WERI-Rb-1 (cell line): ENCODE results near the gene NPHP4.

Experiments
- DNase-seq: peaks from one replicate; pipeline ENCODE4 v3.0.0-alpha.2; 2020
- H3K27ac ChIP-seq: fragments of 250-450 bp; sonication (Bioruptor Pico); 2 replicates; pipeline ENCODE4 v1.5.1; 2020; ENCODE audit warnings: mild to moderate bottlenecking, moderate library complexity
- H3K27me3 ChIP-seq: fragments of 250-450 bp; sonication (Bioruptor Pico); 2 replicates; pipeline ENCODE4 v1.5.1; 2021; ENCODE audit warnings: mild to moderate bottlenecking, low read depth, moderate library complexity; ENCODE audit not compliant: insufficient read depth, severe bottlenecking
- H3K36me3 ChIP-seq: fragments of 250-450 bp; sonication (Bioruptor Pico); 2 replicates; pipeline ENCODE4 v1.5.1; 2020; ENCODE audit warnings: mild to moderate bottlenecking, moderate library complexity
- H3K4me3 ChIP-seq: 2 replicates; pipeline ENCODE4 v1.5.1; 2011; ENCODE audit warnings: low read depth, mild to moderate bottlenecking, control low read depth, low read length
- H3K9me3 ChIP-seq: fragments of 250-450 bp; sonication (Bioruptor Pico); 2 replicates; pipeline ENCODE4 v1.5.1; 2021; ENCODE audit warnings: mild to moderate bottlenecking, moderate library complexity; ENCODE audit not compliant: severe bottlenecking
- TF ChIP-seq, protein P1 (sequence below): IDR thresholded peaks from 2 replicates; pipeline ENCODE4 v1.5.1; 2011; ENCODE audit warnings: low read depth, mild to moderate bottlenecking, control low read depth, inconsistent platforms, low read length

NPHP4 gene

DNA sequence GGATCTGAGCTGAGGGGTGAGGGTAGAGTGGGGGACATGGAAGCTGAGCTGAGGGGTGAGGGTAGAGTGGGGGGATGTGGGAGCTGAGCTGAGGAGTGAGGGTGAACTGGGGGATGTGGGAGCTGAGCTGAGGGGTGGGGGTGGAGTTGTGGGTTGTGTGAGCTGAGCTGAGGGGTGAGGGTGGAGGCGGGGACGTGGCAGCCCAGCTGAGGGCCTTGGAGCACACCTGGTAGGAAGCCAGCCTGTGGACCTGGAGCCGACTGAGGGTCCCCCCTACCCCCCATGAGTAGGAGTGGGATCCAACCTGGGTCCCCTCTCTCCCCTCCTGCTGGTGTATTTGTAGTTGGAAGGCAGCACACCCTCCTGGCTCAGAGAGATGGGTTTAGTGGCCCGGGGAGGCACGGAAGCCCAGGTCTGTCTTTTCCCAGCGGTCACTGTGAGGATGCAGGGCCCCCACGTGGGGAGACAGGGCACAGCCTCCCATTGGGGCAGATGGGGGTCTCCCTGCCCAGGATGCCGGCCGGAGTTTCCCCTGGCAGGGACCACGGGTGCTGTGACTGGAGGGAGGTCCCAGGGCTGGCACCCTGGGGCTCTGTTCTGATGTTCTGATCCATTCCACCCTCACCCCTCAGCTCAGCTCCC lies 13.2 kb upstream of the NPHP4 start:
- peak overlapping the region; percentile 47; the same call in 1 of the 2 replicates for H3K27ac ChIP-seq
- peak; percentile 39 for DNase-seq
- TF ChIP-seq, protein P1, sequence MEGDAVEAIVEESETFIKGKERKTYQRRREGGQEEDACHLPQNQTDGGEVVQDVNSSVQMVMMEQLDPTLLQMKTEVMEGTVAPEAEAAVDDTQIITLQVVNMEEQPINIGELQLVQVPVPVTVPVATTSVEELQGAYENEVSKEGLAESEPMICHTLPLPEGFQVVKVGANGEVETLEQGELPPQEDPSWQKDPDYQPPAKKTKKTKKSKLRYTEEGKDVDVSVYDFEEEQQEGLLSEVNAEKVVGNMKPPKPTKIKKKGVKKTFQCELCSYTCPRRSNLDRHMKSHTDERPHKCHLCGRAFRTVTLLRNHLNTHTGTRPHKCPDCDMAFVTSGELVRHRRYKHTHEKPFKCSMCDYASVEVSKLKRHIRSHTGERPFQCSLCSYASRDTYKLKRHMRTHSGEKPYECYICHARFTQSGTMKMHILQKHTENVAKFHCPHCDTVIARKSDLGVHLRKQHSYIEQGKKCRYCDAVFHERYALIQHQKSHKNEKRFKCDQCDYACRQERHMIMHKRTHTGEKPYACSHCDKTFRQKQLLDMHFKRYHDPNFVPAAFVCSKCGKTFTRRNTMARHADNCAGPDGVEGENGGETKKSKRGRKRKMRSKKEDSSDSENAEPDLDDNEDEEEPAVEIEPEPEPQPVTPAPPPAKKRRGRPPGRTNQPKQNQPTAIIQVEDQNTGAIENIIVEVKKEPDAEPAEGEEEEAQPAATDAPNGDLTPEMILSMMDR = peak; percentile 39; the same call in 1 of the 2 replicates
- H3K36me3 ChIP-seq = no peaks in the 10 kb centered on the region
- no peaks in the 10 kb centered on the region for H3K27me3 ChIP-seq
- H3K9me3 ChIP-seq = no peaks in the 10 kb centered on the region
- no peak overlapping the region for H3K4me3 ChIP-seq

DNA sequence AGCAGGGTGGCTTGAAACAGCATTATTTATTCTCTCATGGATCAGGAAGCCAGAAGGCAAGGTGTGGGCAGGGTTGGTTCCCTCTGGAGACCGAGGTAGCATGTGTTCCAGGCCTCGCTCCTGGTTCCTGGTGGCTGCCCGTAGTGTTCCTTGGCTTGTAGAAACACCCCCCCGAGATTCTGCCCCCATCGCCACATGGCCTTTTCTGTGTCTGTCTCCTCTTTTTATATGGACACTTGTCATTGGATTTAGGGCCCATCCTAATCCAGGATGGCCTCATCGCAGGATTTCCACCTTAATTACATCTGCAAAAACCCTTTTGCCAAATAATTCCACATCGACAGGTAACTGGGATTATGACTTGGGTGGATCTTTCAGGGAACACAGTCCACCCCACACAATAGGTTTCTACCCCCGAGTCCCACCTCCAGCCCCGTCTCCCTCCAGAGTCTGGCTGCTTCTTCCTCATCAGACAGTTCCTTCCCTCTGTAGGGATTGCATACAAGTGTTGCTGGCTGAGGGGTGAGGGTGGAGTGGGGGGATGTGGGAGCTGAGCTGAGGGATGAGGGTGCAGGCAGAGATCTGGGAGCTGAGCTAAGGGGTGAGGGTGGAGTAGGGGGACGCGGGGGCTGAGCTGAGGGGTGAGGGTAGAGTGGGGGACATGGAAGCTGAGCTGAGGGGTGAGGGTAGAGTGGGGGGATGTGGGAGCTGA lies 12.3 kb upstream of the NPHP4 start:
- TF ChIP-seq, protein P1 = no peak

DNA sequence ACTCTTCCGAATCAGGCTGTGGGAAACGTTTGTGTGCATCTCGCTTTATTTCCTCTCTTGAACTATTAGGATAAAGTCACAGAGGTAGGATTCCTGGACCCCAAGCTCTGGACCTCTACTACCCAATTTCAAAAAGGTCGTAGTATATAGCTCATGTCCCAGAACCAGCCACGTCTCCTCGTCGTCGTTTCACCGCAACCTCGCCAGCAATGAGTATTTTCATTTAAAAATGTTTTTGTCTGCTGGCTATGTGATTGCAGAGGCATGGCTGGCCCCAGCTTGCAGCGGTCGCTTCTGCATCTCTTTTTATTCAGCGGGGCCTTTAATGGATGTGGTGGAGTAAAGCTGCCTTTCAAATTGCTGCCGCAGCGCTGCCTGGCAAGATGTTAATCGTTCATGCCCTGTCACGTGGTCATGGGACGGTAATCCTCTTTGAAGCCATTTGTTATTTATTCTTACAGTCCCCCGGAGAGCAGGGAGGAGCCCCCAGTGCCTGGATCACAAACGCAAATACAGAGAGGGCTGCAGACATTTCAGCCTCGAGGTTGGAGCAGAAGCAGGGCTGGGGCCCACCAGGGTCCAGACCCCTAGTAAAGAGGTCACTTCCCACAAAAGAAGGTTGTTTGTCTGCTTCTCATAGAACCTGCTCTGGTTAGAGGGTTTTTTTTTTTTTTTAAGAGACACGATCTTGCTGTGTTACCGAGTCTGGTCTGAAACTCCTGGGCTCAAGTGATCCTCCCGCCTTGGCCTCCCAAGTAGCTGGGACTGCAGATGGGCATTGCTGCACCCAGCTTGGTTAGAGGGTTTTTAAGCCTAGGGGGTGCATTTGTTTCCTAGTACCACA lies 11.6 kb upstream of the NPHP4 start:
- Histone ChIP-seq H3K27me3 (no peaks in the 10 kb centered on the region), H3K9me3 (no peaks in the 10 kb centered on the region), H3K4me3 (peak overlapping the region; percentile 28), H3K36me3 (no peaks in the 10 kb centered on the region), H3K27ac (peak overlapping the region; percentile 76)
- peak; percentile 92 for DNase-seq
- TF ChIP-seq, protein P1 = no peak

More for the DNA sequence above, 12.3 kb upstream of the NPHP4 start:
- Histone ChIP-seq H3K9me3 (no peaks in the 10 kb centered on the region), H3K27ac (peak overlapping the region; percentile 76), H3K27me3 (no peaks in the 10 kb centered on the region), H3K36me3 (no peaks in the 10 kb centered on the region), H3K4me3 (peak overlapping the region; percentile 12)
- DNase-seq = peak; percentile 33

DNA sequence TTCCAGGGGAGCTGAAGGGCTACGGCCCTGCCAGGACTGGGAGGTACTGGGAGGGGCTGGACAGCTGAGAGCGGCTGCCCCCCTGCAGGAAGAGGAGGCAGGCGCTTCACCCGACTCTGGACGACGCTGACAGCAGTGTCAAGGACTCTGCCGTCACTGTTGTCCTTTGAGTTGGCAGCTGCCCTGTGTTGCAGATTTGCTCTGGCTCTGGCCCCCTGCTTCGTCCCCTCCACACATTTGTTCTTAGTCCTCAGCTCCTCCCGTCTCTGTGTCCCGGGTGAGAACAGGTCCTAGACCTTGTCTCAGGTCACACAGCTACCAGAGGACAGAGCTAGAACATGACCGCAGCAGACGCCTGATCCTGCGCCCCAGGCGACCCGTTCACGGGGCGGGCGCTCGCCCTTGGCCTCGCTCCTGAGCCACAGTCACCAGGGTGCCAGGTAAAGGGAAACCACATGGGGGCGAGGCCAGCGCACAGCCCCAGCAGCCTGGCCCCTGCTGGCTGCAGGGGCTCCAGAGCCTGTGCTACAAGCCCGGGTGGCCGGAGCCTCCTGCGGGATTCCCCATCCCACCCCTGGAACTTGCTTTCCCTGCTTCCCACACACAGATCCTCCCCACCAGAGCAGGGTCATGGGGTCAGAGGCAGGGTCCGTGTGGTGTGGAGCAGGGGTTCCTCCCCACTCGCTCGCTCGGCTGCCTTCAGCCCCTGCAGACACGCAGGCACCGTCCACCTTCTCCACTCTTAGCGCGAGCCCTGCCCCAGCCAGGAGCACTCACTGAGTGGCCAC lies 10.7 kb upstream of the NPHP4 start:
- H3K27me3 ChIP-seq = no peaks in the 10 kb centered on the region
- no peaks in the 10 kb centered on the region for H3K9me3 ChIP-seq
- TF ChIP-seq, protein P1 = peak; percentile 49; the same call in 1 of the 2 replicates
- peak overlapping the region; percentile 76 for H3K27ac ChIP-seq
- peak; percentile 58 for DNase-seq
- no peaks in the 10 kb centered on the region for H3K36me3 ChIP-seq
- H3K4me3 ChIP-seq = peak overlapping the region; percentile 28

DNA sequence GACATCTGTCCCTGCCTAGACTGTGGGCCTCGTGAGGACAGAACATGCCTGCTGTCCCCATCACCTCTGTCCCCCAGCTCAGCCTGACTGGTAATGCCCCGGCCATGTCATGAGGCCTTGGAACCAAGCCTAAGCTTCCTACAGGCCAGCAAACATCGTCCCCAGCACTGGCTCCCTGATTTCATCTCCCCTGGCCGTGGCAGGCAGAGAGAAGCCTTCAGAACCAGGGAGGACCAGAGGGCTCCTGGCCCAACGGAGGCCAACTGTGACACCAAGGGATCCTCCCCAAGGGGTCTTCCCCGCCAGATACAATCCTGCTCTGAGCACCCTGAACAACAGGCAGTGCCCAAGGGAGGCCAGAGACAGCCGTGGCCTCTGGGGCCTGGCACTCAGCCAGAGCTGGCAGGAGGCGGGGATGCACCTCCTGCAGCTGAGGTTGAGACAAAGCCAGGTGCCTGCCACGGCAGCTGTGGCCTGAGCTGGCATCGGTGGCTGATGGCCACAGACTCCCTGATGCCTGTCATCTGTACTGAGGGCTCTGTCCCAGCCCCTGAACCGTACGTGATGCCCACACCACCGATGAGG lies 9.9 kb upstream of the NPHP4 start:
- H3K4me3 ChIP-seq = no peak overlapping the region
- no peaks in the 10 kb centered on the region for H3K9me3 ChIP-seq
- TF ChIP-seq, protein P1 = no peak
- H3K36me3 ChIP-seq = no peaks in the 10 kb centered on the region
- DNase-seq = no peak
- H3K27ac ChIP-seq = peak overlapping the region; percentile 76
- no peaks in the 10 kb centered on the region for H3K27me3 ChIP-seq
